Suprapubic skin (tissue), 4 donors: ENCODE measurements around the gene MAP2K4. TPM values are rescaled to one million over a fixed set of nuclear protein-coding genes. Genes with fewer than 3 reads are reported as not detected.

Source experiments
- DNase-seq, 2 donors: peaks; one replicate each; pipeline ENCODE4 v3.0.0-alpha.2; 2019; ENCODE audit warnings: low spot score in 2 of 2
- H3K27ac ChIP-seq: fragments of 200-600 bp; sonication (generic); one replicate; pipeline ENCODE4 v1.5.1; 2019
- H3K27me3 ChIP-seq: fragments of 200-600 bp; sonication (generic); one replicate; pipeline ENCODE4 v1.5.1; 2019
- H3K36me3 ChIP-seq: fragments of 200-600 bp; sonication (generic); one replicate; pipeline ENCODE4 v1.5.1; 2019
- H3K4me1 ChIP-seq: fragments of 200-600 bp; sonication (generic); one replicate; pipeline ENCODE4 v1.5.1; 2019
- H3K4me3 ChIP-seq: fragments of 200-600 bp; sonication (generic); one replicate; pipeline ENCODE4 v1.5.1; 2019; ENCODE audit warnings: mild to moderate bottlenecking
- H3K9me3 ChIP-seq: fragments of 200-600 bp; sonication (generic); one replicate; pipeline ENCODE4 v1.5.1; 2019
- CTCF ChIP-seq, 2 donors: fragments of 200-600 bp in 1 of 2; fragments of 450-650 bp in 1 of 2; sonication (generic) in 1 of 2; IDR thresholded peaks; one replicate each; pipeline ENCODE4 v1.5.1; 2016 to 2019; ENCODE audit warnings: antibody characterized with exemption in 2 of 2, mild to moderate bottlenecking in 1 of 2, moderate library complexity in 1 of 2
- EP300 ChIP-seq: sonication (generic); formaldehyde crosslinking; IDR thresholded peaks from one replicate; pipeline ENCODE4 v1.6.1; 2017; ENCODE audit warnings: antibody characterized with exemption
- POLR2A ChIP-seq, 2 donors: fragments of 450-650 bp; IDR thresholded peaks; one replicate each; pipeline ENCODE4 v1.6.1; 2017; ENCODE audit warnings: antibody characterized with exemption in 2 of 2, mild to moderate bottlenecking in 2 of 2, moderate library complexity in 2 of 2
- POLR2AphosphoS5 ChIP-seq, 3 donors: sonication (generic); formaldehyde crosslinking; IDR thresholded peaks; one replicate each; pipeline ENCODE4 v1.6.1; 2017; ENCODE audit warnings: antibody characterized with exemption in 3 of 3
- WGBS: methylation state at CpG from one replicate; pipeline ENCODE4 v1.1.5; 2018; 5-methylcytosine and 5-hydroxymethylcytosine counted together
- total RNA-seq, 4 donors: library from RNA; depleted of rRNA; stranded (reverse); fragments of >200 nt; gene quantifications; one replicate each; pipeline ENCODE4 v1.1.0, GENCODE V29; 2016

The MAP2K4 gene
- total RNA-seq, 4 donors from 2014 or later, result 29.3 to 35.7 (median 32.3) TPM

- no peak for DNase-seq
- peaks cover 27% of the 10 kb centered on the region for H3K4me1 ChIP-seq
- WGBS, result 52% methylated on average over 2 of the region's 2 CpGs
- no peaks in the 10 kb centered on the region for H3K27me3 ChIP-seq
- H3K4me3 ChIP-seq, result no peak overlapping the region
- no peaks in the 10 kb centered on the region for H3K9me3 ChIP-seq
- no peak overlapping the region for H3K27ac ChIP-seq
- TF ChIP-seq POLR2AphosphoS5 (IDR thresholded peaks at IDR 0.05) (no peak), CTCF (IDR thresholded peaks at IDR 0.05) (no peak), POLR2A (IDR thresholded peaks at IDR 0.05) (no peak), EP300 (no peak)
- peaks cover 5% of the 10 kb centered on the region for H3K36me3 ChIP-seq
Measured at GRCh38 chr17:12037970-12038369, 17.3 kb downstream of the MAP2K4 start.

GRCh38 chr17:12040478-12040877, 19.8 kb downstream of the MAP2K4 start:
- H3K9me3 ChIP-seq, result no peaks in the 10 kb centered on the region
- no peak overlapping the region for H3K4me3 ChIP-seq
- WGBS, result 39% methylated on average over 3 of the region's 3 CpGs
- no peak for DNase-seq
- TF ChIP-seq EP300 (no peak), POLR2A (IDR thresholded peaks at IDR 0.05) (no peak), POLR2AphosphoS5 (IDR thresholded peaks at IDR 0.05) (no peak)
- no peaks in the 10 kb centered on the region for H3K27me3 ChIP-seq
- H3K36me3 ChIP-seq, result no peaks in the 10 kb centered on the region
- H3K27ac ChIP-seq, result no peak overlapping the region
- peaks cover 27% of the 10 kb centered on the region for H3K4me1 ChIP-seq

- Histone ChIP-seq H3K9me3 (no peaks in the 10 kb centered on the region), H3K36me3 (no peaks in the 10 kb centered on the region), H3K27me3 (no peaks in the 10 kb centered on the region), H3K4me1 (peaks cover 31% of the 10 kb centered on the region), H3K4me3 (no peak overlapping the region), H3K27ac (no peak overlapping the region)
- DNase-seq, result no peak
- 35% methylated on average over 3 of the region's 3 CpGs for WGBS
- TF ChIP-seq CTCF (IDR thresholded peaks at IDR 0.05) (no peak), POLR2A (IDR thresholded peaks at IDR 0.05) (no peak), POLR2AphosphoS5 (IDR thresholded peaks at IDR 0.05) (no peak), EP300 (no peak)
Measured at GRCh38 chr17:12041312-12041711, 20.6 kb downstream of the MAP2K4 start.

- Histone ChIP-seq H3K27ac (no peak overlapping the region), H3K27me3 (no peaks in the 10 kb centered on the region), H3K36me3 (no peaks in the 10 kb centered on the region), H3K4me3 (no peak overlapping the region), H3K9me3 (no peaks in the 10 kb centered on the region), H3K4me1 (peaks cover 35% of the 10 kb centered on the region)
- TF ChIP-seq POLR2AphosphoS5 (IDR thresholded peaks at IDR 0.05) (no peak), EP300 (no peak), CTCF (IDR thresholded peaks at IDR 0.05) (no peak), POLR2A (IDR thresholded peaks at IDR 0.05) (no peak)
- 94% methylated on average over 6 of the region's 6 CpGs for WGBS
- DNase-seq, result no peak
Measured at GRCh38 chr17:12043702-12044101, 23.0 kb downstream of the MAP2K4 start.

GRCh38 chr17:12046786-12047185, 26.1 kb downstream of the MAP2K4 start:
- H3K27me3 ChIP-seq, result no peaks in the 10 kb centered on the region
- no peak for TF ChIP-seq POLR2A (IDR thresholded peaks at IDR 0.05)
- TF ChIP-seq EP300, result no peak
- no peak for TF ChIP-seq POLR2AphosphoS5 (IDR thresholded peaks at IDR 0.05)
- TF ChIP-seq CTCF (IDR thresholded peaks at IDR 0.05), result no peak
- no peak overlapping the region for H3K4me3 ChIP-seq
- H3K4me1 ChIP-seq, result peaks cover 14% of the 10 kb centered on the region
- no peaks in the 10 kb centered on the region for H3K9me3 ChIP-seq
- no peak for DNase-seq
- WGBS, result 47% methylated on average over 2 of the region's 2 CpGs
- no peaks in the 10 kb centered on the region for H3K36me3 ChIP-seq
- H3K27ac ChIP-seq, result no peak overlapping the region
